Right hindlimb (tissue), 1 donor: ENCODE results near the gene ERAL1.
"Not testable (repeated sequence)": the region's sequence is repeated elsewhere in the genome, so short reads cannot be mapped to it uniquely, and the experiment has no call there.

ENCODE experiments used
- DNase-seq: peaks from one replicate; pipeline ENCODE4 v3.0.0-alpha.2; 2018

Gene ERAL1

DNA sequence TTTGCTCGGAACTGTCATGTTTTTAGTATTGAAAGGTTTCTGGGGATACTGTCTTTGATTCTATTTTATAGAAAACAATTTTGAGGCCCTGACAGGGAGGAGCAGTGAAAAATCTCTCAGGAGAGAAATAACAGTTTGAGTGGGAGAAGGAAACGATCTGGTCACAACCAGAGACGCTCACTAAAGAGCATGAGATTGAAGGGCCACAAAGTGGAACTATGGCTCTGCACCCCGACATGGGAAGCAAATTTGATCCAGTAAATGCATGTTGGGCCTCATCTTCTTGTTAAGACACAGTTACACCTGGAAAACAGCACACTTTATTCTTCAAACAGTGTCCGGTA, 492 bp downstream of the ERAL1 start:
- DNase-seq = no peak

DNA sequence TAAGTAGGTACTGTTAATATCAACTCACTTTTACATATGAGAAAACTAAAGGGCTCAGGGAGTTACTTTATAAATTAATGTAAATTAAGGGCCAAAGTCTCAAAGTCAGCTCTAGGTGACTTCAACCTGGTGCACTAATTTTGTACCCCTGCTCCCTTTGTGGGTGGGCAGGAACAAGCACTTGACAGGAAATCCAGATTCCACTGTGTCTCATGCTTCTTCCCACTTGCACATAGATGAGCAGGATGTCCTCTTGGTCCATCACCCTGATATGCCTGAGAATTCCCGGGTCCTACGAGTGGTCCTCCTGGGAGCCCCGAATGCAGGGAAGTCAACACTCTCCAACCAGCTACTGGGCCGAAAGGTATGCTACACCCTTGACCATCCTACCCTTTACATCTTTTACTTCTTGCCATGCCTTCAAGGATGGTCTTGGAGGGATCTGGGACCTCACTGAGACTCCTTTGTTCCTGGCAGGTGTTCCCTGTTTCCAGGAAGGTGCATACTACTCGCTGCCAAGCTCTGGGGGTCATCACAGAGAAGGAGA, 1.3 kb downstream of the ERAL1 start:
- DNase-seq = no peak

DNA sequence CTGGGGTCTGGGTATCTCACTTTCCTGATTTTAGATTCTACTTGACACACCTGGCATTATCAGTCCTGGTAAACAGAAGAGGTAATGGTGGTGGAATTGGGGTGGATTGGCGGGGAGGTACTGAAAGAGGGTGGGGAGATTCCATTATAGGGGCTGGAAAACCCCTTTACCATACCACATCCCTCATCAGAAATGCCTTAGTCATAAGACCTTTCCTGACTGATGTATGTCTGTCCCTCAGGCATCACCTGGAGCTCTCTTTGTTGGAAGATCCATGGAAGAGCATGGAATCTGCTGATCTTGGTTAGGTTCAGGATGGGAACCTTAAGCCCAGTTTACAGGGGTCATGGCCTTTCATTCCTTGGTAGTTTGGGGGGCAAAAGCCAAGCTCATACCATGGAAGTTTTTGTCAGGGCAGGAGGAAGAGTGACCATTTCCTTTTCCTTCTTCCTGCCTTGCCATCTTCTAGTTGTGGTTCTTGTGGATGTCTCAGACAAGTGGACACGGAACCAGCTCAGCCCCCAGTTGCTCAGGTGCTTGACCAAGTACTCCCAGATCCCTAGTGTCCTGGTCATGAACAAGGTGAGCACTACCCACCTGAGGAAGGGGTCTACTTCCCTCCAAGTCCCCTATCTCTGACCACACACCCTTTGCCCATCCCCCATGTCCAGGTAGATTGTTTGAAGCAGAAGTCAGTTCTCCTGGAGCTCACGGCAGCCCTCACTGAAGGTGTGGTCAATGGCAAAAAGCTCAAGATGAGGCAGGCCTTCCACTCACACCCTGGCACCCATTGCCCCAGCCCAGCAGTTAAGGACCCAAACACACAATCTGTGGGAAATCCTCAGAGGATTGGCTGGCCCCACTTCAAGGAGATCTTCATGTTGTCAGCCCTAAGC, 3.3 kb downstream of the ERAL1 start:
- no peak for DNase-seq

DNA sequence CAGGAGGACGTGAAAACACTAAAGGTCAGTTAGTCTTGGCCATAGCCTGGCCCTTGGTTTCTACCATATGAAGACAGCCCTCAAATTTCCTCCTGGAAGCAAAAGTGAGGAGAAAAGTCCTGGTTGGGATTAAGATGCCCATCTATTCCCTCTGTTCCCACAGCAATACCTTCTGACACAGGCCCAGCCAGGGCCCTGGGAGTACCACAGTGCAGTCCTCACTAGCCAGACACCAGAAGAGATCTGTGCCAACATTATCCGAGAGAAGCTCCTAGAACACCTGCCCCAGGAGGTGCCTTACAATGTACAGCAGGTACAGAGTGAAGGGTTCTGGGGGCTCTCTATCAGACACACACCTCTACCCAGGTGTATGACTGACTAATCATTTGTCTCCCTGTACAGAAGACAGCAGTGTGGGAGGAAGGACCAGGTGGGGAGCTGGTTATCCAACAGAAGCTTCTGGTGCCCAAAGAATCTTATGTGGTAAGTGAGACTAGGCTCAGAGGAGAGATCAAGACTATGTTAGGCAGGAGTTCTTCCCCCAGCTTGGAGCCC, 4.1 kb downstream of the ERAL1 start:
- DNase-seq = no peak

DNA sequence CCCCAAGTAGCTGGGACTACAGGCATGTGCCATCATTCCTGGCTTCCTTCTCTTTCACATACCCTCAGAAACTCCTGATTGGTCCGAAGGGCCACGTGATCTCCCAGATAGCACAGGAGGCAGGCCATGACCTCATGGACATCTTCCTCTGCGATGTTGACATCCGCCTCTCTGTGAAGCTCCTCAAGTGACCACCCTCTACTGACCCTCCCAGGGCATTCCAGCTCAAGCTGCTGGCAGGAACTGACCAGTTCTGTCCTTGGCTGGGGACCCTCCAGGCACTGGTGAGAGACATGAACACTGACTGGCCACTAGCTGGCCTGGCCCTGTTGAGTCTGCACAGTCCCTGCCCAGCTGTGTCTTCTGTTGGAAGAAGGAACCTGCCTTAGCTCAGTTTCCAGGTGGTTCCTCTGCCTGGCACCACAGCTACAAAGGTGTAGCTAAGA, 5.6 kb downstream of the ERAL1 start:
- DNase-seq = no peak

DNA sequence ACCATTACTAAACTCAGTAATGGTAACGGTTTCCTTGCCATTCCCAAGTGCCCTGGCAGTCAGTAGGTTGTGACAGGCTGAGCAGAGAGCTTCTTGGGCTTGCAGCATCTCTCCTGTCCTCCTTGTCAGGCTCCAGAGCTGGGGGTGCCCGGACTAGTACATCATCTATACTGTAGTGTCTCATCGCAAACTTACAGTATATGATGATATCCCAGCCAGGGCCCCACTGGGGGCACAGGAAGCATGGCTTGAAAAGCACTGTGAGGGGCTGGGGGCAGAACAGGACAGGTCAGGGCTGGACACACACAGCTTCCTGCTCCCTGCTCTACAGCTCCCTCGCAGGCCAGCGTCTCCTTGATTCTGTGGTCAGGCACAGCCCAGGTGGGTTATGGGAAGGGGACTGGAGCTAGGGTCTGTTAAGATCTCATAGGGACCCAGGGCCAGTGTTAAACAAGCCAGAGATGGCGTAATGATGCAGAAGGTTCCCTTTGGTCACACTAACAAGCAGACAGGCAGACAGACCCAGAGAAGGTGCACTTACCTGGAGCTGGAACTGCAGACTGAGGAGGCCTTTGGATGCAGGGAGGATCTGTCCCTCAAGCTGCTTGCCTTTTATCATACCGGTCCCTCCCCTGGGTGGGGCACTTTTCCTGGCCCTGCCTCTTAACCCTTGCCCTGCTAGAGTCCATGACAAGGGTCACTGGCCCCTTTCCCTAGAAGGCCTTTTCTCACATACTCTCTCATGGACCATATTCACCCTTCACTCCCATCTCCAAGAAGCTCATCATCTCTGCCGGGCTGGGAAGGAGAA, 6.8 kb downstream of the ERAL1 start:
- no peak for DNase-seq

DNA sequence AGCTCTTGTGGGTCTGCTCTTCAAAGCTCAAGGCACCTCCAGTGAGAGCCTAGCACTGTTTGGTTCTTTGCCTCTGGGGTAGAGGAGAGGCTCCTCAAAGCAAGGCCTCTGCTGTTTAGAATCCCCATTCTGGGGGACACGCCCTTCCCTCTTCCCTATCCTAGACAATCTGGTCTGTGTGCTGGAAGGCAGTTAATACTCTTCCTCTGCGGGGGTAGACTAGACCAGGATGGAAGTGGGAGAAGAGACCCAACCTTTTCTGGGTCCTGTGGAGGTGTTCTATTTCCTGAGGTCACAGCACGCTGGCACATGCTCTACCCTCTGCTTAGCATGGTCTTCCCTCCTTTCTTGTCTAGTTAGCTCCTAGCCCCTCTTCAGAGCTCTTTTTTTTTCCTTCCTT, 7.7 kb downstream of the ERAL1 start:
- DNase-seq = no peak

DNA sequence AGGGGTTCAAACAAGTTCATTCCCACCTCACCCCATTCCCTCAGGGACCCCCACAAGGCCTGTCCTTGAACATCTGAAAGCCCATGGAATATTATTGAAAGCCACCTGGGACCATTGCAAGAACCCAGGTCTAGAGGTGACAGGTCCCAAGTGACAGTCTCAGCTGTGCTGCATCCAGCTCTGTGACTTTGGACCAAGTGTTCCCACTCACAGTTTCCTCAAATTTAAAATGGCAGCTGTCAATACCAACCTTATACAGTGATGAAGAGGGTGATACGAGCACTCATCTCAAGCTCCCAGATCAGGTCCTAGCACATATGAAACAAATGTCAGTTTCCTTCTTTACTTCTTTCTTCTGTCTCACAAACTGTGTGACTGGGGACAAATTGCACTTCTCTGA, 9.1 kb downstream of the ERAL1 start:
- DNase-seq = no peak

DNA sequence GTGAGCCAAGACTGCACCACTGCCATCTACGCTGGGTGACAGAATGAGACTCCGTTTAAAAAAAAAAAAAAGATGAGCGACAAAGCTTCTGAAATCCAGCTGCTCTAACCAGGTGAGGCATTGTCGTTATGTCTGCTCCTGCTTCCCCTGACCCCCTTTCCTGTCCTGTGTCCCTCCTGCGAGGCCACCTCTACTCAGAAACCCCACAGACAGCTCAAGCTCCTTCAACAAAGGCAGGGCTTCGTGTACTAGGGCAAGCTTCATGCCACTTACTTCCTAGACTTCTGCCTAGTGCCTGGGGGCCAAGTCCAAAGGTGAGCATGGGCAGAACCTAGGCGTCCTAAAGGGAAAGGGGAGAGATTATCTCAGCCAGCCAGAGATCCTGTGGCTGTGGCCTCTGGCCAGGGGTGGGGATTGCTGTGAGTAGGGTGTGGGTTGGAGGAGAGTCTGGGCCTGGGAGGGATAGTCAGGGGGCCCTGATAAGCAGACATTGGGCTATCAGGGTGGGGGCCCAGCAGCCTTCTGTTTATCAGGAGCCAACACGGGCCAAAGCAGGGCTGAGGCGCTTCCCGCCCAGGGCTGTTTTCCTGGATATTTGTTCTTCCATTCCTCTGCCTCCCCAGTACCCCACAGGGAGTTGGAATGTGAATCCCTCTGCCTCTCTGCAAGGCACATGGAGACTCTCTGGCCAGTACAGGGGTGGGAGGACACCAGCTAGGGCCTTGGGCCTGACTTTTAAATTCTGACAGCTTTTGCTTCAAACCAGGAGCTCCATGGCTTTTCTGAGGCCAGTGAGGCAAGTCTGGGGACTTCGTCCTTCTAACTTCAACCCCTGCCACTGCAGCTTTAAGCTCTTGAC, 10.4 kb downstream of the ERAL1 start:
- no peak for DNase-seq

DNA sequence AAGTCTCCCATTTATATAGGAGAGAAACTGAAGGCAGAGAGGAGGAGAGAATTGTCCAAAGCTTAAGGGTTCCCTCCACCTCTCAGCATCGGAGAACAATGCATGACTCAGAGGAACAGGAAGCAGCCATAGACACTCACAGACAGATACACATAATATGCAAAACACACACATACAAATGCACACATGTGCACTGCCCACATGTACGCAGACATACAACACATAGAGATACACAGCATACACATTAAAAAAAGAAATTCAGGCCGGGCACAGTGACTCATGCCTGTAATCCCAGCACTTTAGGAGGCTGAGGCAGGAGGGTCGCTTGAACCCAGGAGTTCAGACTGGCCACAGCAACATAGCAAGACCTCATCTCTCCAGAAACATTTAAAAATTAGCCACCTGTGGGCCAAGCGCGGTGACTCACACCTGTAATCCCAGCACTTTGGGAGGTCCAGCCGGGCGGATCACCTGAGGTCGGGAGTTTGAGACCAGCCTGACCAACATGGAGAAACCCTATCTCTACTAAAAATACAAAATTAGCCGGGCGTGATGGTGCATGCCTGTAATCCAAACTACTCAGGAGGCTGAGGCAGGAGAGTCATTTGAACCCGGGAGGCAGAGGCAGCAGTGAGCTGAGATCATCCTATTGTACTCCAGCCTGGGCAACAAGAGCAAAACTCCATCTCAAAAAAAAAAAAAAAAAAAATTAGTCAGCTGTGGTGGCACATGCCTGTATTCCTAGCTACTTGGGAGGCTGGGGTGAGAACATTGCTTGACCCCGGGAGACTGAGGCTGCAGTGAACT, 11.3 kb downstream of the ERAL1 start:
- no peak for DNase-seq

DNA sequence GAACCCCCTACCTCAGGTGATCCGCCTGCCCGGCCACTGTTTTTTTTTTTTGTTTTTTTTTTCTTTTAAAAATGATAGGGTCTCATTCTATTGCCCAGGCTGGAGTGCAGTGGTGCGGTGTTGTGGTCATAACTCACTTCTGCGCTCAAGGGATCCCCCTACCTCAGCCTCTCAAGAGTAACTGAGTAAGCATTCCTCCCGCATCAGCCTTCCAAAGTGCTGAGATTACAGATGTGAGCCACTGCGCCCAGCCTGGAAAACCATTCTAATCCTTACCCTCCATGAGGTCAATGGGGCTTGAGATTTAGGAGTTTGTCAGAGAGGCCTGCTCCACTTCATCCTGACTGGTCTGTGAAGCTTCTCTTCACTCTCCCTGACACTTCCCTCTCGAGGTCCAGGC, 12.5 kb downstream of the ERAL1 start:
- no peak for DNase-seq

DNA sequence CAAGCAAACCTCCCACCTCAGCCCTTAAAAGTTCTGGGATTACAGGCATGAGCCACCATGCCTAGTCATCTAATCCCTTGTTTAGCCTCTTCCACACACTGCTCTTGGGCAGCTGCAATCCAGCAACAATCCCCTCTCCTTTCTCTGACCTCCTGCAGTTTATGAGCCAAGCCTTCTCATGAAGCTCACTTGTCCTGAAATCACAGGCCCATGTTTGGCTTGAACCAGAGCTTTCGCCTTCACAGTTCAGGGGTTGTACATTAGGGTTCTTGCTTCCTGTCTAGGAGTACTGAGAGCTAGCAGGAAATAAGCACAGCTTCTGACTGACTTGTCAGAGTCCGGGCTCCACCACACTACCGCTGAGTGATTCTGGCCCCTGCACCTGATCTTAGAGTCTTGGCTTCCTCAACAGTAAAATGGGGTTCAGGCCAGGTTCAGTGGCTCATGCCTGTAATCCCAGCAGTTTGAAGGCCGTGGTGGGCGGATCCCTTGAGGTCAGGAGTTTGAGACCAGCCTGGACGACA, 16.3 kb downstream of the ERAL1 start:
- no peak for DNase-seq

DNA sequence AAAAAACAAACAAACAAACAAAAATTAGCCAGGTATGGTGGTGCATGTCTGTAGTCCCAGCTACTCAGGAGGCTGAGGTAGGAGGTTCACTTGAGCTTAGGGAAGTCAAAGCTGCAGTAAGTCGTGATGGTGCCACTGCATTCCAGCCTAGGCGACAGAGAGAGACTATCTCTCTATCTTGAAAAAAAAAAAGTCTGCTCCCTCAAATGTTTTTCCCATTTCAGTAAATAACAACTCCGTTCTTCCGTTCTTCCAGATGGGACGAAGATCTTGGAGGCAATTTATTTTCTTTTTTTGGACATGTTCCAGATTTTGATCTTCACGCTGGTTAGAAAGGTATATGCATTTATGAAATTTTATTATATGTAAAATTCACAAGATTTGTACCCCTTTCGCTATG, 19.0 kb downstream of the ERAL1 start:
- no peak for DNase-seq

DNA sequence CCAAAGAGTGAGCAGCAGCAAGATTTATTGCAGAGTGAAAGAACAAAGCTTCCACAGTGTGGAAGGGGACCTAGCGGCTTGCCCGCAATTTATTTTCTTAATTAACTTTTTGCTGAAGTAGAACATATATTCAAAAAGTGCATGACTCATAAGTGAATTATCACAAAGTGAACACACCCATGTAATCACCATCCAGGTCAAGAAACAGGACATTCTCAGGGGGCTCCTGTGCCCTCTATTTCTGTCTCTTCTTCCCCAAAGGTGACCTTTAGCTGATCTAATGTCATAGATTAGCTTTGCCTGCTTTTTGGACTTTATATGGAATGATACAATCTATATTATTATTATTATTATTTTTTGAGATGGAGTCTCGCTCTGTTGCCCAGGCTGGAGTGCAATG, 19.9 kb downstream of the ERAL1 start:
- no peak for DNase-seq

DNA sequence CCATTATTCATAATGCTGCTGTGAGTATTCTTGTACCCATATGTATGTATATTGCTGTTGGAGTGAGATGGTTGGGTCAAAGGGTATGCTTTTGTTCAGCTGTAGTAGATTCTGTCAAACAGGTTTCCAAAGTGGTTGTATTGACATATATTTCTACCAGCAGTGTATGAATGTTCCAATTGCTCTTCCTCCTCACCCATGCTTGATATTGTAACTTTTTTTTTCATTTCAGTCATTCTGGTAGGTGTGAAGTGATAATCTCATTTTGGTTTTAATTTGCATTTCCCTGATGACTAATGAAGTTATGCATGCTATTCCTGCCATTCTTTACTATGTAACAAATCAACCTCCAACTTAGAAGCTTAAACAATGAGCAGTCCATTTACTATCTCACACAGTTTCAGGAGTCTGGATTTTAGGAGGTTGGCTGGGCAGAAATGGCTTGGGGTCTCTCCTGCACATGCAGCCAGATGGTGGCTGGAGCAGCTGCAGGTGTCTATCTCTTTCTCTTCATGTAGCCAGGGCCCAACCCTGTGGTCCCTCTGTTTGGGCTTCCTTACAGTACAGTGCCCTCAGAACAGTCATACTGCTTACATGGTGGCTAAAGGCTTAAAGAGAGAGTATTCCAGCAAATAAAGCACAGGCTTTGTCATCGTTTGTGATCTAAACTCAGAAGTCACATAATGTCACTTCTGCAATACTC, 21.2 kb downstream of the ERAL1 start:
- DNase-seq = no peak

DNA sequence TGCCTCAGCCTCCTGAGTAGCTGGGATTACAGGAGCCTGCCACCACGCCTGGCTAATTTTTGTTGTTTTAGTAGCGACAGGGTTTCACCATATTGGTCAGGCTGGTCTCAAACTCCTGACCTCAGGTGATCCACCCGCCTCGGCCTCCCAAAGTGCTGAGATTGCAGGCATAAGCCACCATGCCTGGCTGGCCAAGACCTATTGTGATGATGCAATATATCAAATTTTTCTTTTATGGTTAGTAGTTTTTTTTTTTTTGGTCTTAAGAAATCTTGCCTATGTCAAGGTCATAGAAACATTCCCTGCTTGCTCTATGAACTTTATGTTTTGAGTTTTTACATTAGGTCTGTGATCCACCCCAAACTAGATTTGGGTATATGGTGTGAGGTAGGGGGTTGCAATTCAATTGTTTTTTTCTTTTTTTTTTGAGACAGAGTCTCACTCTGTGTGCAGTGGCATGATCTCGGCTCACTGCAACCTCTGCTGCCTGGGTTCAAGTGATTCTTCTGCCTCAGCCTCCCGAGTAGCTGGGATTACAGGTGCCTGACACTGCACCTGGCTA, 22.4 kb downstream of the ERAL1 start:
- DNase-seq = not testable (repeated sequence)

DNA sequence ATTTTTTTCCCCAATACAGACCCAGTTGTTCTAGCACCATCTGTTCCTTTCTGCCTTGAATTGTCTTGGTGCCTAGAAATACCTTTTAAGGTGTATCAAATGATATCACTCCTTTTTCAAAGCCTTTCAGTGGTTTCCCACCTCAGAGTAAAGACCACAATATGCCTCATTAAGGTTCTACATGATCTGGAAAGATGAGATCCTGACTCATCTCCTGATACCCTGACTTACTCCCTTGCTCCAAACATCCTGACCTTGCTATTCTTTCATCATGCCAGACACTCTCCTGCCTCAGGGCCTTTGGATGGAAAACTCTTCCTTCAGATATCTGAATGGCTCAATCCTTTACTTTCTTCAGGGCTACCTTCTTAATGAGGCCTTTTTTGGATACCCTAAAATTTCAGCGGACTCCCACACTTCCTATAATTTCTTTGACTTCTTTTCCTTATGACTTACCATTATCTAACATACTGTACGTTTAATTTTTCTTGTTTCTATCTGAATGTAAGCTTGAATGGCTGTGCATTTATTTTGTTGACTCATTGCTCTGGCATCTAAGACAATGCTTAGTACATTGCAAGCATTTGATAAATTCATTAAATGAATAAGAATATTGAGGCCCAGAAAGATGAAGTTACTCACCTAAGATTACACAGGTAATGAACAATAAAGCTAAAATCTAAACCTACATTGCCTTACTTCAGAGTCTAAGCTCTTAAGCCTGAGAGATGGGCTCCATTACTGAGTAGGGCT, 23.5 kb downstream of the ERAL1 start:
- no peak for DNase-seq

DNA sequence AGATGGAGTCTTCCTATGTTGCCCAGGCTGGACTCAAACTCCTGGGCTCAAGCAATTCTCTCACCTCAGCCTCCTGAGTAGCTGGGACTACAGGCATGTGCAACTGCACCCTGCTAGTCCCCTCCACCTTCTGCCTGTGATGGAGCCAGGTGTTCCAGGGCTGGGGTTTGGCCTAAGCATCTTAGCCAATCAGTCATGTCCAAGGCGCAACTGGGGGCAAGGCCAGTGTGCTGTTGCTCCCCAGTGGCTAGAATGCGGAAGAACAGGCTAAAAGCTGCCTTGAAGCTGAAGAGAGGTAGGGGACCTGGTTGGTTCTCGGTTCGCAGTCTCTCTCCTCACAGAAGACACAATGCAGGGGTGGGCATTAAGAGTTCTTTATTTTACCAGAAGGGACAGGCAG, 24.2 kb downstream of the ERAL1 start:
- DNase-seq = no peak

DNA sequence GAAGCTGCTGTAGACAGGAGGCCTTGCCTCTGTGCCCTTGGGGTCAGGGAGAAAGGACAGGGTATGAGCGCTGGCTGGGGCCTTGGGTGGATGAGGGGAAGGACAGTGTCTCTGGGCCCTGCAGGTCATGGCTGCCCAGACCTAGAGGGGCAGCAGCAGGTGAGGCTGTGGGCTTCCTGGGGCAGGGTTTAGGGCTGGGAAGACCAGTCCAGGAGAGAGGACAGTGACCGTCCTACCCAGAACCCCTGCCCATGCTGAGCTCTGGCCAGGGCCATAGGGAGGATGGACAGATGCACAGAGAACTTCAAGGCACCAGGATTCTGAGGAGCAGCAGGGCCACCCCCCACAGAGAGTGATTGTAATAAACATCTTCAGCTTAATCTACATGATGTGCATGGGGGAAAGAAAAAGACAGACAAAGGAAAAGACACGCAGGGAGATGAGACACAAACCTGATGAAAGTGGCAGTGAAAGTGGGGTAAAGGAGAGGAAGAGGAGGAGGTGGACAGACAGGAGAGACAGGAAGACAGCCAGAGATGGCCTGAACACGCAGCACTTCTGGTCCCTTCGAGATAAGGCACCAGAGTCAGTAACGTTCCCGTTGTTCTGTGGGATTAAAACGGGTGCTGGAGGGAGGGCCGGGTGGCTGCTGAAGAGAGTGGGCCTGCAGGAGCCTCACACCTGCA, 25.2 kb downstream of the ERAL1 start:
- DNase-seq = no peak
